NCI-H510A treated with DMSO at 0.1 percent for 48 hours (cell line): ENCODE measurements around the gene TCF23.
A peak's percentile ranks its signal among the peaks of the same experiment; 100 is the strongest.
"Not testable (repeated sequence)": the region's sequence is repeated elsewhere in the genome, so short reads cannot be mapped to it uniquely, and the experiment has no call there.

Experiments
- DNase-seq: peaks from one replicate; lab custom pipeline; 2025; lab: John Stamatoyannopoulos, UW

Gene TCF23

DNA sequence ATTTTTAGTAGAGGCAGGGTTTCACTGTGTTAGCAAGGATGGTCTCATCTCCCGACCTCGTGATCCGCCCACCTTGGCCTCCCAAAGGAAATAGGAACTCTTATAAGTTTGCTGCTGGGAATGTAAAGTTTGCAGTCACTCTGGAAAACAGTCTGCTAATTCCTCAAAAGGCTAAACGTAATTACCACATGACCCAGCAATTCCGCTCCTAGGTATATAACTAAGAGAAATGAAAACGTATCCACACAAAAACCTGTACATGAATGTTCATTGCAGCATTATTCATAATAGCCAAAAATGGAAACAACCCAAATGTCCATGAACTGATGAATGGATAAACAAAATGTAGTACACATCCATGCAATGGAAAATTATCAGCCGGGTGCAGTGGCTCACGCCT lies 41.2 kb downstream of the TCF23 start:
- DNase-seq = no peak

DNA sequence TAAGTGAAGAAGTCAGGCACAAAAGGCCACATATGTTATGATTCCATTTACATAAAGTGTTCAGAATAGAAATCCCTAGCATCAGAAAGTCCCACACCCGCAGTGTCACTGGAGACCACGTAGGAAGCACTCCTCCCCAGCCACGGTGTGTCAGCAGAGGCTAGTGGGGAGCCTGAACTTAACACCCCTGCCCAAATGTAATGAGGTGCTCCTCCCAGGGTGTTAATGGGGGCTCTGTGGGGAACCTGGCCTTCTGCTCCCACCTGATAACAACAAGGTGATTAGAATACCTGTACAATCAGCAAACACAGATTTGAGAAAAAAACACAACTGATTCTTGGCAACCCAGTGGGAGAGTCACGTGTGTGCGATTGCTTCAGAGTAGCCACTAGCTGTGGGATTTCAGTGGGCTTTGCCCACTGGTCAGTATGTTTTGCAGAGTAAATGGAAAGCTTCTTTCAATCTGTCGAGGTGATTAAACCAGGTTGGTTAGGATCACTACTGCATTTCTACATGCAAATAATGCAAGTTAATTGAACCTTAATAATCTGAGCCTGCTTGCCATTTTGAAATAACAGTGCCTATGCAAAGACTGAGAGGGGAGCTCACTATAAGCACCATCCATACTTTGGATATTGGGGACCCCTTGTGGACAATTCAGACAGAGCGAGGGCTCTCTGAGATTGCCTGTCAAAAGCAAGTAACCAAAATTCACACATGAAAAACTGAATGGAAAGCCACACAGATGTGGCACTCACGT lies 42.4 kb downstream of the TCF23 start:
- peak; percentile 50 for DNase-seq

DNA sequence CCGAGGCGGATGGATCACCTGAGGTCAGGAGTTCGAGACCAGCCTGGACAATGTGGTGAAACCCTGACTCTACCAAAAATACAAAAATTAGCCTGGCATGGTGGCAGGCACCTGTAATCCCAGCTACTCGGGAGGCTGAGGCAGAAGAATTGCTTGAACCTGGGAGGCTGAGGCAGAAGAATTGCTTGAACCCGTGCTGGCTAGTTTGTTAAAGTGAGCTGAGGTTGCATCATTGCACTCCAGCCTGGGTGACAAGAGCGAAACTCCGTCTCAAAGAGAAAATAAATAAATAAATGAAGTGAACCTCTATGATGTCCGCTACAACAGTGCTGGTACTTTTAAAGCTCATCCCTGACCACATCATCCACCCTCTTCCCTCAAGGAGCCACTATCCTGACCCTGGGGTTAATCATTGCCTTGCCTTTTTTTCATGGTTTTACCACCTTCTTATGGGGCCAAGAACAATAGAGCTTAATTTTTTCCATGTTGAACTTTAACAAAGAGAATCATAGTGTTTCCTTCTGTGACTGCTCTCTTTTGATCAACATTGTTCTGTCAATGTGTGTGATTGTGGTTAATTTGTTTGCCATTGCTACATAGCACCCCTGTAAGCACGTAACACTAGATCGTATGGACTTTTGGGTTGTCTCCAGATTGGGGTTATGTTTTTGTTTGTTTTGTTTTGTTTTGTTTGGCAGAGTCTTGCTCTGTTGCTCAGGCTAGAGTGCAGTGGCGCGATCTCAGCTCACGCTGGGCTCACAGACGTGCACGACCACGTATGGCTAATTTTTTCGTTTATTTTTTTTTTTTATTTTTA lies 45.9 kb downstream of the TCF23 start:
- no peak for DNase-seq

DNA sequence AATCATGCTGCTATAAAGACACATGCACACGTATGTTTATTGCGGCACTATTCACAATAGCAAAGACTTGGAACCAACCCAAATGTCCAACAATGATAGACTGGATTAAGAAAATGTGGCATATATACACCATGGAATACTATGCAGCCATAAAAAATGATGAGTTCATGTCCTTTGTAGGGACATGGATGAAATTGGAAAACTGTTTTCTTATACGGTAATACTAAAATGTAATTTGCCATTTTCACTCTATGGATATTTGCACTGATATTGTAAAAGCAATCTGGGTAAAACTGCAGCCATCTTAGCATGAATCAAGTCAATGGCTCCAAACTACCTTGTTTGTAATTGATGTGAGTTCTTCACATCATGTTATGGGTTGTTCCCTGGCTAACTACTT lies 47.0 kb downstream of the TCF23 start:
- DNase-seq = not testable (repeated sequence)

DNA sequence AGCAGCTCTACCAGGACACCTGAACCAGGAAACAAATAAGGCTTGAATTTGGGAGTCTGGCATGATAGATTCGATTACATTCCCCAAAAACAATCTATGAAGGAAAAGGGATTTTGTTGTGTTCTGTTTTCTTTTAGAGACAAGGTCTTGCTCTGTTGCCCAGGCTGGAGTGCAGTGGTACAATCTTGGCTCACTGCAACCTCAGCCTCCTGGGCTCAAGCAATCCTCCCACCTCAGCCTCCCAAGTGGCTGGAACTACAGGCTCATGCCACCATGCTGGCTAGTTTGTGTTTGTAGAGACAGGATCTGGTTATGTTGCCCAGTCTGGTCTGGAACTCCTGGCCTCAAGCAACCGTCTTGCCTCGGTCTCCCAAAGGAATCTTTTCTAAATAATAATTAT lies 49.3 kb downstream of the TCF23 start:
- DNase-seq = not testable (repeated sequence)

DNA sequence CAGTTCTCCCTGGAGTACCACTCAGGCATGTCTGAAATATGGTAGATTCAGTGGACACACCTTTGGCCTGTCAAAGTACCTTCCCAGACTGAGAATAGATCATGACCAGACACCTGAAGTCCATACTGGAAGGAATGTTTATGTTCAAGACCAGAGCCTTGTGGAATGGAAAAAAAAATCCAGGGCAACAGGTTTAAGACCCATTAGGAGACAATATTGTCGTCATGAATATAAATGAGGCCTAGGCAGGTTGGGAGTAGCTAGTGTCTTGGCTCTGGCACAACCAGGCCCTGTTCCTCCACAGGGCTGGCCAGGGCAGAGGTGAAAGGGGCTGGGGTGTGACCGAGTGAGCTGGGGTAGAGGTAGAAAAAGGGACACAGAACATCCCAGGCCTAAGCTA lies 49.8 kb downstream of the TCF23 start:
- no peak for DNase-seq

DNA sequence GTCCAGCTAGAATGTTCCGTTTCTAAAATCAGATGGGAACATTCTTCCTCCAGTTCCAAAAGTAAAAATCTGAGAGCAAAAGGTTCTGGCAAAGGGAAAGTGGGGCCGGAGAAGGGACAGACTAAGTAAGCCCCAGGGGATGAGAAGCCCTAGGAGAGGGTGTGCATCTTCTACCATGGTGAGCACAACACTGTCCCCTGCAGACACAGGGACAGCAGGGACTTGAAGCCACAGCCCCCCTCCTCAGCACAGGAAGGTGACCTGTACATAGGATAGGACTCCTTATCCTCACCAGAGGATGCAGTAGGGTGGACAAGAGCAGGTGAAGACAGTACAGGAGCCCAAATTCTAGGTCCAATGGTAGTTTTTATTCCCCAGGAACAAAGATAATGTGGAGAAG lies 50.4 kb downstream of the TCF23 start:
- no peak for DNase-seq

DNA sequence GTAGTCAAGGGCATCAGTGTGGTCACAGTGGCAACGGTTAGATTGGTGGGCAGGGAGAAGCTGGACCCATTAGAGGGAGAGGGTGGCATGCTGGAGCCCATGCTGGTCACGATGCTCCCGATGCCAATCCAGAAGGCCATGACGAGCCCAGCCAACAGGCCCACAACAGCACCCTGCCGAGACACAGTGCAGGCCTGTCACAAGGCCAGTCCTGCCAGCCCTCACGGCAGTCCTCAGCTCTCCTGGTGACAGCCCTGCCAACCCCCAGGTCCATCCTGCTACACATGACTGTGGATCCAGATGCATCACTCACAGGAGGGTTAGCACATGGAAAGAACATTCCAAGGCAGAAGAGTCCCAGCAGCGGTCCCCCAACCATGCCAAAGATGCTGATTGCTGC lies 52.9 kb downstream of the TCF23 start:
- DNase-seq = no peak

DNA sequence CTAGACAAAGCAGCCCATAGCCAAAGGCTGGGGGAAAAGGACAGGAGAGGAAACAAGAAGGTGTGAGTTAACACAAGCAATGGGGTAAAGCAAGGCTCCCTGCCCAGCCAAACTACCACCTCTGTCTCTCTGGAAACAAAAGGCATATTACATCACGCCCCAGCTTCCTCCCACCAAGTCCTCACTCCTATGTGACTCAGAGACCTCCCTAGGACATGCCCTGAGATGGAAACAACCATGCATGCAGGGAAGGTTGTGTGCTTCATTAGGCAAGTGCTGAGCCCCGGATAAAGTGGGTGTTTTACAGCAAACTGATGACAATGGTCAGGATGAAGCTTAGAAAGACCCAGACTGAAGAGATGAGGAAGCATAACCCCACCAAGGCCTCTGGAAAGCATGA lies 54.0 kb downstream of the TCF23 start:
- no peak for DNase-seq

DNA sequence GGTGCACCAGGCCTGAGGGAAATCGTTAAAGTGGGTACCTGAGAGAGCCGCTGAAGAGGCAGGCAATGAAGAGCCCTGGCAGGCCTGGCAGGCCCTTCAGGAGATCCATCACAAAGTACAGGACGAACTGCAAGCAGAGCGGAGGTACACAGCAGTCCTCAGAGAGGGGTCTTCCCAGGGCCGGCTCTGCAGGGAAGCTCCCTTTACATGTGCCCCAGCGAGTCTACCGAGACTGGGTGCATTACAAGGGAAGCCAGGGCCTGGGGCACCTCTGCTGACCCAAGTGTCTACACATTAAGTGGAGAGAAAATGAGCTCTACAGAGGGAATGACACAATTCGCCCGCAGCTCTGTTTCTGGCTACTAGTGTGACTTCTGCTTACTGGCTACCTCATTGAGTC lies 54.9 kb downstream of the TCF23 start:
- no peak for DNase-seq

DNA sequence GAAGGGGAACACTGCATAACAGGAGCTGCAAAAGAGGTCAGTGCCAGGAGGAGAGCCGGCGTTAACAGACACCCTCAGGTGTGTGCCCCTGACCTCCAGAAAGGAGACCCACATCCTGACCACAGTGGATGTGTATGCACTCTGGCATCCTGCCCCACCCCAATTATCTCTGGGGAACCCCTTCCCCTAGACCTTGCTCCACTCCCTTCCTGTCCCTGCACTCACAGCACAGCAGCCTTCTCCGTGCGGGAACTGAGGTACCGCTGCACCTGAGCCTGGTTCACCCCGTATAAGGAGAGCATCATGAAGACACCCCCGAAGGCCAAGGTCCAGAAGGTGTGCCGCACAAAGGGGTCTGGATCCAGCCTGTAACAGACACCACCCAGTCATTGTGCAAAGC lies 55.8 kb downstream of the TCF23 start:
- DNase-seq = no peak

DNA sequence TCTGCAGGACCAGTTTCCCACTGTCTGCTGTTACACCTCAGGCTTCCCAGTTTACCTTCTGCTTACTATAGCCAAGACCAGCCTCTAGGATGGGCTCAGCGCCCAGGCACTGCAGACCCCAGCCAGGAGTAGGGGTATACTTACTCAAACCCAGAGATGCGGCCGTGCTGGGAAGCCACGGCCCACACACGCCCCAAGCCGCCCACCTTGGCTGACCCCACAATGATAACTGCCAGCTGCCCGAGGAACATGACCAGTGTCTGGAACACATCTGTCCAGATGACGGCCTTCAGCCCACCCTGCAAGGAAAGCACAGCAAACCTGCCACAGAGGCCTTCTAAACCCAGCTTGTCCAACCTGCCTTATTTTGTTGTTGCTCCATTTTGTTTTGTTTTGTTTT lies 56.4 kb downstream of the TCF23 start:
- no peak for DNase-seq

DNA sequence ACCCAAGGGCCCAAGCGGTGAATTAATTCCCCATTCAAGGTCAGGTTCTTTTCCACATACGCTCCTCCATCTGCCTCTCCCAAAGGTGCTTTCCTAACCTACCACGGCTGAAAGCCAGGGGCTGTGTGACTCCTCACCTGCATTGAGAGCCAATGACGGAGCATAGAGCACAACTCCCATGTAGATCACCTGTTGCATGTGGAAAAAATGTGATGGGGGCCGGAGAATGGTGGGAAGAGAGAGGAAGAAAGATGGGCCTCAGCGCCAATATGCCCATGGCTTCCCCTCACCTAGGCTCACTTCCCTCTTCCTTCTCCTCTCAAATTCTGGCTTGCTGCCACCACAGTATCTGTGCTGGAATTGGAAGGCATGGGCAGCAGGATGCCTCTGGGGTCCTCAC lies 57.5 kb downstream of the TCF23 start:
- DNase-seq = no peak
